Peyer's patch (tissue), 4 donors: ENCODE measurements around the gene ORM1. TPM values are rescaled to one million over a fixed set of nuclear protein-coding genes. Genes with fewer than 3 reads are reported as not detected.
"Not testable (repeated sequence)": the region's sequence is repeated elsewhere in the genome, so short reads cannot be mapped to it uniquely, and the experiment has no call there.

Source experiments
- DNase-seq, 3 donors: peaks; one replicate each; pipeline ENCODE4 v3.0.0-alpha.2; 2017 to 2019
- H3K27ac ChIP-seq, 4 donors: fragments of 200-600 bp; sonication (generic); one replicate each; pipeline ENCODE4 v1.5.1; 2016 to 2019
- H3K27me3 ChIP-seq, 2 donors: fragments of 200-600 bp; sonication (generic); one replicate each; pipeline ENCODE4 v1.5.1; 2019
- H3K36me3 ChIP-seq, 3 donors: fragments of 200-600 bp; sonication (generic); one replicate each; pipeline ENCODE4 v1.5.1; 2016 to 2019
- H3K4me1 ChIP-seq, 4 donors: fragments of 200-600 bp; sonication (generic); one replicate each; pipeline ENCODE4 v1.5.1; 2016 to 2019
- H3K4me3 ChIP-seq, 4 donors: fragments of 200-600 bp; sonication (generic); 1 replicate in 3 of 4; 2 replicates in 1 of 4; pipeline ENCODE4 v1.5.1; 2016 to 2019; ENCODE audit warnings: mild to moderate bottlenecking in 1 of 4
- H3K9me3 ChIP-seq, 4 donors: fragments of 200-600 bp; sonication (generic); one replicate each; pipeline ENCODE4 v1.5.1; 2016 to 2019; ENCODE audit warnings: mild to moderate bottlenecking in 1 of 4
- POLR2A ChIP-seq, 2 donors: fragments of 450-650 bp; IDR thresholded peaks; one replicate each; pipeline ENCODE4 v1.5.1; 2017; ENCODE audit warnings: antibody characterized with exemption in 2 of 2, mild to moderate bottlenecking in 2 of 2, moderate library complexity in 2 of 2
- total RNA-seq, 4 donors: library from RNA; depleted of rRNA; stranded (reverse); fragments of >200 nt; gene quantifications; one replicate each; pipeline ENCODE4 v1.1.0, GENCODE V29; 2016
- TF ChIP-seq, protein P1 (sequence below), 6 experiments: fragments of 450-650 bp in 4 of 6; fragments of 200-600 bp in 2 of 6; sonication (generic) in 1 of 6; IDR thresholded peaks; one replicate each; pipeline ENCODE4 v1.5.1; 2017 to 2019; ENCODE audit warnings: antibody characterized with exemption in 6 of 6, mild to moderate bottlenecking in 3 of 6, moderate library complexity in 1 of 6

Gene ORM1
- total RNA-seq, 4 donors from 2014 or later = not detected

DNA sequence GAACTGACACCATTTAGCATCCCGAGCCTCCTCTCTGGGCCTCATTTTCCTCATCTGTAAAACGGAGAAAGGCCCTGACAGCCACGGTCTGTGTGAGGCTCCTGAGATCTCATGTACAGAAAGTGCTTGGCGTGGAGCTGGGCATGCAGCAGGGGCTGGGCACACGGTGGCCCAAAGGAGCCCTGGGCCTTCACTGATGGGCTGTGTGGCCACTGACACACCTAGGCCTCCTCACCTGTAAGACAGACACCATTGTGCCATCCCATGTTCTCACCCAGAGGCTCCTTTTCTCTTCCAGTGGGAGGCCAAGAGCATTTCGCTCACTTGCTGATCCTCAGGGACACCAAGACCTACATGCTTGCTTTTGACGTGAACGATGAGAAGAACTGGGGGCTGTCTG is 1.6 kb downstream of the ORM1 start:
- H3K36me3 ChIP-seq = no peaks in the 10 kb centered on the region
- DNase-seq = no peak
- no peaks in the 10 kb centered on the region for H3K4me1 ChIP-seq
- peak overlapping the region in 1 of 4 donors; percentile 27 for H3K4me3 ChIP-seq
- H3K27ac ChIP-seq = no peak overlapping the region
- no peaks in the 10 kb centered on the region for H3K9me3 ChIP-seq
- no peaks in the 10 kb centered on the region for H3K27me3 ChIP-seq
- TF ChIP-seq POLR2A (IDR thresholded peaks at IDR 0.05) = no peak
- TF ChIP-seq, protein P1, sequence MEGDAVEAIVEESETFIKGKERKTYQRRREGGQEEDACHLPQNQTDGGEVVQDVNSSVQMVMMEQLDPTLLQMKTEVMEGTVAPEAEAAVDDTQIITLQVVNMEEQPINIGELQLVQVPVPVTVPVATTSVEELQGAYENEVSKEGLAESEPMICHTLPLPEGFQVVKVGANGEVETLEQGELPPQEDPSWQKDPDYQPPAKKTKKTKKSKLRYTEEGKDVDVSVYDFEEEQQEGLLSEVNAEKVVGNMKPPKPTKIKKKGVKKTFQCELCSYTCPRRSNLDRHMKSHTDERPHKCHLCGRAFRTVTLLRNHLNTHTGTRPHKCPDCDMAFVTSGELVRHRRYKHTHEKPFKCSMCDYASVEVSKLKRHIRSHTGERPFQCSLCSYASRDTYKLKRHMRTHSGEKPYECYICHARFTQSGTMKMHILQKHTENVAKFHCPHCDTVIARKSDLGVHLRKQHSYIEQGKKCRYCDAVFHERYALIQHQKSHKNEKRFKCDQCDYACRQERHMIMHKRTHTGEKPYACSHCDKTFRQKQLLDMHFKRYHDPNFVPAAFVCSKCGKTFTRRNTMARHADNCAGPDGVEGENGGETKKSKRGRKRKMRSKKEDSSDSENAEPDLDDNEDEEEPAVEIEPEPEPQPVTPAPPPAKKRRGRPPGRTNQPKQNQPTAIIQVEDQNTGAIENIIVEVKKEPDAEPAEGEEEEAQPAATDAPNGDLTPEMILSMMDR (IDR thresholded peaks at IDR 0.05) = no peak

GRCh38 chr9:114324965-114325364 is 2.1 kb downstream of the ORM1 start:
- not testable (repeated sequence) for H3K9me3 ChIP-seq, H3K36me3 ChIP-seq, DNase-seq, H3K27ac ChIP-seq, H3K4me3 ChIP-seq, H3K4me1 ChIP-seq, H3K27me3 ChIP-seq

DNA sequence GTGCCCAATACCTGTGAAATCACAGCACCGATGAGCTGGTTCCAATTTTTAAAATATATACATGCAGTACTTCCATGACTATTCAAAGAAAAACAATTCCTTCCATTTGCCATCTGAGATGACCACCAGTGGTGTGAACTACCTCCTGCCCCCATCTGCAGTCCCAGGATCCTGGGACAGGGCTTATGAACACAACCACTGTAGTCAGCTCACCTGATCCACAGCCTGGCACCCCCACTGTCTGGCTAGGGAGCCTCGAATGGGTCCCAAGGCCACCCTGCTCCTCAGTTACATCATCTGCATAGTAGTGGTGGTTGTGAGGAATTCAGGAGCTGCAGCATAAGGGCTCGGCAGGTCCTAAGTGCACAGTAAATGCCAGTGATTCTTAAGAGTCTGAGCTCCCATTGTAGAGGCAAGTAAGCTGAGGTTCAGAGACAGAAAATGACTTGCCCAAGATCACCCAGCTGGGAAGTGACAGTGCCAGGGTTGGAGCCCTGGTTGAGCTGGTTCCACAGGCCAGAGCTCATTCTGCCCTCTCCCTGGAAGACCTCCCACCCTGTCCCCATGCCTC is 2.9 kb downstream of the ORM1 start:
- H3K4me1 ChIP-seq, H3K27ac ChIP-seq, DNase-seq, H3K4me3 ChIP-seq, H3K9me3 ChIP-seq, H3K36me3 ChIP-seq, H3K27me3 ChIP-seq: not testable (repeated sequence)

GRCh38 chr9:114327749-114328148 is 4.9 kb downstream of the ORM1 start:
- H3K9me3 ChIP-seq = no peaks in the 10 kb centered on the region
- no peak for DNase-seq
- TF ChIP-seq, protein P1 (IDR thresholded peaks at IDR 0.05) = no peak
- no peak for TF ChIP-seq POLR2A (IDR thresholded peaks at IDR 0.05)

GRCh38 chr9:114328357-114328820 is 5.5 kb downstream of the ORM1 start:
- not testable (repeated sequence) for H3K9me3 ChIP-seq, DNase-seq, H3K27me3 ChIP-seq, H3K27ac ChIP-seq, H3K36me3 ChIP-seq, H3K4me1 ChIP-seq, H3K4me3 ChIP-seq

More at GRCh38 chr9:114327749-114328148, 4.9 kb downstream of the ORM1 start:
- no peaks in the 10 kb centered on the region for H3K36me3 ChIP-seq
- H3K27me3 ChIP-seq = no peaks in the 10 kb centered on the region
- no peak overlapping the region for H3K27ac ChIP-seq
- no peaks in the 10 kb centered on the region for H3K4me1 ChIP-seq
- no peak overlapping the region for H3K4me3 ChIP-seq

DNA sequence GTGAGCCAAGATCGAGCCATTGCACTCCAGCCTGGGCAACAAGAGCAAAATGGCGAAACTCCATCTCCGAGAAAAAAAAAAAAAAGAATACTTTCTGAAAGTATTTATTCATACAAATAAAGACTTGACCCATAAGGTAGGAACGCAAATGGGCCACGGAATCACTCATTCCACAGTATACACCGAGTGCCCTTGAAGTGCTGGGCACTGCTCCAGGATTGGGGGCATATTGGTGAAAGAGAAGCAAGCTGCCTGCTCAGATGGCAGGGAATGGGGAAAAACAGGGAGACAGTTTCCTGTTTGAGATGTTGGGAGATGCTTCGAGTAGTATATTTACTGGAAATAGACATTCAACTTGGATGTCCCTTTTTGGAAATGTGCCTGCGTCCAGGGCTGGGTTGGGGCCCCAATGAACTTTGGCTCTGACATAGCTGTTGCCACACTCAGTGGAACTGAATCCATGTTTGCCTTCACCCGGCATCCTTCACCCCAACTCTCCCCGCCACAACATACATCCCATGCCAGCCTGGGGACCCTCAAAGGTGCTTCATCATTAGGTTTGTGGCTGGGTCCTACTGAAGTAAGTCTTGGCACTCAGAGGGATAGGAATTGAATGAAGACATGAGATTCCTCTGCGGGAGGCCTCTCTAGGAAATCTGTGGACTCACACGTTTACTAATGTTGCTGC is 6.2 kb downstream of the ORM1 start:
- not testable (repeated sequence) for H3K27me3 ChIP-seq, H3K4me1 ChIP-seq, H3K27ac ChIP-seq, H3K9me3 ChIP-seq, H3K36me3 ChIP-seq, DNase-seq, H3K4me3 ChIP-seq

DNA sequence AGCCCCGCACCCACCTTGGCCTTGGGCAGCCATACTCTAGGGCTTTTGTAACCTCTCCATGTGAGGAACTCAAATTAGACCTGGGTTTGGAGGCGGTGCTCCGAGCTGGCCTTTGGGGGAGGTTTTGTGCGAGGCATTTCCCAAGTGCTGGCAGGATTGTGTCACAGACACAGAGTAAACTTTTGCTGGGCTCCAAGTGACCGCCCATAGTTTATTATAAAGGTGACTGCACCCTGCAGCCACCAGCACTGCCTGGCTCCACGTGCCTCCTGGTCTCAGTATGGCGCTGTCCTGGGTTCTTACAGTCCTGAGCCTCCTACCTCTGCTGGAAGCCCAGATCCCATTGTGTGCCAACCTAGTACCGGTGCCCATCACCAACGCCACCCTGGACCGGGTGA is 6.7 kb downstream of the ORM1 start, which contains the start of gene ORM2:
ORM2 (plus strand) TSS at position 245 of the 398 bp plus-strand sequence; CDS start at position 281, 36 bp downstream.
- not testable (repeated sequence) for H3K4me1 ChIP-seq, H3K9me3 ChIP-seq, H3K36me3 ChIP-seq, H3K27ac ChIP-seq, H3K4me3 ChIP-seq, DNase-seq, H3K27me3 ChIP-seq

GRCh38 chr9:114330636-114331035 is 7.7 kb downstream of the ORM1 start:
- TF ChIP-seq, protein P1 (IDR thresholded peaks at IDR 0.05) = no peak
- TF ChIP-seq POLR2A (IDR thresholded peaks at IDR 0.05) = no peak
- H3K27me3 ChIP-seq = no peaks in the 10 kb centered on the region
- DNase-seq = no peak
- no peaks in the 10 kb centered on the region for H3K4me1 ChIP-seq
- no peak overlapping the region for H3K27ac ChIP-seq
- H3K36me3 ChIP-seq = peaks cover 0 to 5% (median 0%) of the 10 kb centered on the region in 3 donors
- H3K9me3 ChIP-seq = no peaks in the 10 kb centered on the region
- no peak overlapping the region for H3K4me3 ChIP-seq

DNA sequence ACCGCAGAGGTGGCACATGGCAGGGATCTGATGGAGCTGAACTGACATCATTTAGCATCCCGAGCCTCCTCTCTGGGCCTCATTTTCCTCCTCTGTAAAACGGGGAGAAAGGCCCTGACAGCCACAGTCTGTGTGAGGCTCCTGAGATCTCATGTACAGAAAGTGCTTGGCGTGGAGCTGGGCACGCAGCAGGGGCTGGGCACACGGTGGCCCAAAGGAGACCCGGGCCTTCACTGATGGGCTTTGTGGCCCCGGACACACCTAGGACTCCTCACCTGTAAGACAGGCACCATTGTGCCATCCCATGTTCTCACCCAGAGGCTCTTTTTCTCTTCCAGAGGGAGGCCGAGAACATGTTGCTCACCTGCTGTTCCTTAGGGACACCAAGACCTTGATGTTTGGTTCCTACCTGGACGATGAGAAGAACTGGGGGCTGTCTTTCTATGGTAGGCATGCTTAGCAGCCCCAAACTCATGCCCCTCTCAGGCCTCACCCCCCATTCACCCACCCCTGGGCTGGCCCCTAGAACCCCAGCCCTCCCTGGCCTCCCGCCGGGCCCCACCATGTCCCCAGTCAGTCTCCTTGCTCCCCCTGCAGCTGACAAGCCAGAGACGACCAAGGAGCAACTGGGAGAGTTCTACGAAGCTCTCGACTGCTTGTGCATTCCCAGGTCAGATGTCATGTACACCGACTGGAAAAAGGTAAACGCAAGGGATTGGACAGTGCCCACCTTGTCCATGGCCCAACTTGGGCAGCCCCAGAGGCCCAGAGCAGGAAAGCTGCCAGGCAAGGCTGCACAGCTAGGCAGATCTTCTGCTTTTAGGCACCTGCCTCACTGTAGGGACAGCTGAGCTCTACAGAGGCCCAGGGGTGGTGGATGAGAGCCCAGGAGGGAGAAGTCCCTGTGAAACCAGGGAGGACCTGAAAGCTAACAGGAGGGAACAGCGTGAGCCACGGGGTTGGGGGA is 8.6 kb downstream of the ORM1 start:
- not testable (repeated sequence) for DNase-seq, H3K27ac ChIP-seq, H3K9me3 ChIP-seq, H3K27me3 ChIP-seq, H3K4me1 ChIP-seq, H3K4me3 ChIP-seq
- peaks cover 0 to 14% (median 0%) of the 10 kb centered on the region in 3 donors for H3K36me3 ChIP-seq

DNA sequence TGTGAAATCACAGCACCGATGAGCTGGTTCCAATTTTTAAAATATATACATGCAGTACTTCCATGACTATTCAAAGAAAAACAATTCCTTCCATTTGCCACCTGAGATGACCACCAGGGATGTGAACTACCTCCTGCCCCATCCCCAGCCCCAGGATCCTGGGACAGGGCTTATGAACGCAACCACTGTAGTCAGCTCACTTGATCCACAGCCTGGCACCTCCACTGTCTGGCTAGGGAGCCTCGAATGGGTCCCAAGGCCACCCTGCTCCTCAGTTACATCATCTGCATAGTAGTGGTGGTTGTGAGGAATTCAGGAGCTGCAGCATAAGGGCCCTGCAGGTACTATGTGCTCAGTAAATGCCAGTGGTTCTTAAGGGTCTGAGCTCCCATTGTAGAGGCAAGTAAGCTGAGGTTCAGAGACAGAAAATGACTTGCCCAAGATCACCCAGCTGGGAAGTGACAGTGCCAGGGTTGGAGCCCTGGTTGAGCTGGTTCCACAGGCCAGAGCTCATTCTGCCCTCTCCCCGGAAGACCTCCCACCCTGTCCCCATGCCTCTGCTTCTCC is 9.7 kb downstream of the ORM1 start:
- H3K9me3 ChIP-seq, DNase-seq, H3K27me3 ChIP-seq, H3K4me1 ChIP-seq, H3K4me3 ChIP-seq, H3K27ac ChIP-seq: not testable (repeated sequence)
- H3K36me3 ChIP-seq = peaks cover 0 to 25% (median 0%) of the 10 kb centered on the region in 3 donors

DNA sequence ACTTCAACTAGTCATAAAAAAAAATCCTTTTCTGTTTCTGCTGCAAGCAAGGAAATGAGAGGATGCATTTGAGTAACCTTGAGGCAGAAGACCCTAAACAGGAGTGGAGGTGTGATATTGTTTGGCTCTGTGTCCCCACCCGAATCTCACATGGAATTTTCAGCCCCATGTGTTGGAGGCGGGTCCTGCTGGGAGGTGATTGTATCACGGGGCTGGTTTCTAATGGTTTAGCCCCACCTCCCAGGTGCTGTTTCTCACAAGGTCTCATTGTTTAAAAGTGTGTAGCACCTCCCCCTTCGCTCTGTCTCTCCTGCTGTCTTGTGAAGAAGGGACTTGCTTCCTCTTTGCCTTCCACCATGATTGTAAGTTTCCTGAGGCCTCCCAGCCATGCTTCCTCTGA is 10.8 kb downstream of the ORM1 start:
- not testable (repeated sequence) for H3K4me1 ChIP-seq, DNase-seq, H3K9me3 ChIP-seq, H3K27me3 ChIP-seq, H3K4me3 ChIP-seq, H3K27ac ChIP-seq
- peaks cover 0 to 36% (median 0%) of the 10 kb centered on the region in 3 donors for H3K36me3 ChIP-seq
